Measurements from ENCODE around the gene EPHA3.

The EPHA3 gene

GRCh38 chr3:89212619-89213018 is 105.2 kb downstream of the EPHA3 start:
- DNase-seq: no peak
- H3K27ac ChIP-seq: no peak overlapping the region
- TF ChIP-seq CTCF (IDR thresholded peaks at IDR 0.05): no peak
- no peaks in the 10 kb centered on the region for H3K4me1 ChIP-seq
- H3K9me3 ChIP-seq: no peaks in the 10 kb centered on the region
- no peaks in the 10 kb centered on the region for H3K36me3 ChIP-seq
- intact Hi-C loops (cut with DNase I; ENCODE audit: low total_unique reads): no loop called here
- no peaks in the 10 kb centered on the region for H3K27me3 ChIP-seq
- no peak overlapping the region for H3K4me3 ChIP-seq

- no peaks in the 10 kb centered on the region for H3K27me3 ChIP-seq
- no peaks in the 10 kb centered on the region for H3K4me1 ChIP-seq
- no peak for DNase-seq
- H3K27ac ChIP-seq: no peak overlapping the region
- no peak for TF ChIP-seq CTCF (IDR thresholded peaks at IDR 0.05)
- H3K4me3 ChIP-seq: no peak overlapping the region
- H3K9me3 ChIP-seq: no peaks in the 10 kb centered on the region
- no peaks in the 10 kb centered on the region for H3K36me3 ChIP-seq
- intact Hi-C loops (cut with DNase I; ENCODE audit: low total_unique reads): no loop called here
Observed at GRCh38 chr3:89216016-89216739, 108.8 kb downstream of the EPHA3 start.

GRCh38 chr3:89217148-89217685 is 109.8 kb downstream of the EPHA3 start:
- no peaks in the 10 kb centered on the region for H3K27me3 ChIP-seq
- H3K36me3 ChIP-seq: no peaks in the 10 kb centered on the region
- intact Hi-C loops (cut with DNase I; ENCODE audit: low total_unique reads): no loop called here
- TF ChIP-seq CTCF (IDR thresholded peaks at IDR 0.05): no peak
- no peaks in the 10 kb centered on the region for H3K9me3 ChIP-seq
- H3K4me1 ChIP-seq: no peaks in the 10 kb centered on the region
- H3K27ac ChIP-seq: no peak overlapping the region
- no peak for DNase-seq
- no peak overlapping the region for H3K4me3 ChIP-seq

- Histone ChIP-seq H3K4me1 (peaks cover 0 to 4% (median 0%) of the 10 kb centered on the region in 4 donors), H3K4me3 (no peak overlapping the region), H3K27me3 (no peaks in the 10 kb centered on the region), H3K36me3 (no peaks in the 10 kb centered on the region), H3K9me3 (no peaks in the 10 kb centered on the region), H3K27ac (no peak overlapping the region)
- intact Hi-C loops (cut with DNase I; ENCODE audit: low total_unique reads): no loop called here
- TF ChIP-seq CTCF (IDR thresholded peaks at IDR 0.05): no peak
- no peak for DNase-seq
Observed at GRCh38 chr3:89221924-89222323, 114.5 kb downstream of the EPHA3 start.

GRCh38 chr3:89223188-89223587 is 115.8 kb downstream of the EPHA3 start:
- no peaks in the 10 kb centered on the region for H3K27me3 ChIP-seq
- H3K9me3 ChIP-seq: no peaks in the 10 kb centered on the region
- peaks cover 0 to 16% (median 1%) of the 10 kb centered on the region in 4 donors for H3K4me1 ChIP-seq
- intact Hi-C loops (cut with DNase I; ENCODE audit: low total_unique reads): no loop called here
- no peak overlapping the region for H3K27ac ChIP-seq
- H3K4me3 ChIP-seq: no peak overlapping the region
- no peak for TF ChIP-seq CTCF (IDR thresholded peaks at IDR 0.05)
- no peak for DNase-seq
- H3K36me3 ChIP-seq: no peaks in the 10 kb centered on the region

Data from tibial artery (tissue), 4 donors.